Keratinocyte (primary cell): ENCODE measurements around the gene TERB1. TPM values are rescaled to one million over a fixed set of nuclear protein-coding genes. Genes with fewer than 3 reads are reported as not detected.
A peak's percentile ranks its signal among the peaks of the same experiment; 100 is the strongest.

Source experiments
- DNase-seq: peaks from one replicate; pipeline ENCODE4 v3.0.0-alpha.2; 2011; ENCODE audit warnings: low read depth, missing footprints, low spot score
- FAIRE-seq: peaks from 2 replicates; lab custom pipeline; 2011; peaks lifted over from hg19 to GRCh38; lab: Jason Lieb, UNC
- H2AFZ ChIP-seq: 2 replicates; pipeline ENCODE4 v1.6.0; 2012; ENCODE audit warnings: low read length, control low read depth, inconsistent platforms; ENCODE audit not compliant: control insufficient read depth
- H3K27ac ChIP-seq: 2 replicates; pipeline ENCODE4 v1.5.1; 2011; ENCODE audit warnings: low read length; ENCODE audit not compliant: control insufficient read depth, insufficient read depth
- H3K27me3 ChIP-seq: 3 replicates; pipeline ENCODE4 v1.6.0; 2011; ENCODE audit warnings: low read length; ENCODE audit not compliant: control insufficient read depth, insufficient read depth; ENCODE audit errors: extremely low read depth
- H3K36me3 ChIP-seq, 2 experiments: 2 replicates in 1 of 2; 3 replicates in 1 of 2; pipeline ENCODE4 v1.5.1; 2011; ENCODE audit warnings: low read length in 2 of 2, mild to moderate bottlenecking in 1 of 2; ENCODE audit not compliant: control insufficient read depth in 2 of 2, insufficient read depth in 2 of 2; ENCODE audit errors: extremely low read depth in 1 of 2
- H3K4me1 ChIP-seq: 3 replicates; pipeline ENCODE4 v1.5.1; 2011; ENCODE audit warnings: low read length; ENCODE audit not compliant: control insufficient read depth, insufficient read depth; ENCODE audit errors: extremely low read depth
- H3K4me2 ChIP-seq: 3 replicates; pipeline ENCODE4 v1.6.0; 2011; ENCODE audit warnings: low read depth, low read length; ENCODE audit not compliant: control insufficient read depth, insufficient read depth; ENCODE audit errors: extremely low read depth
- H3K4me3 ChIP-seq, 3 experiments: fragments of 200-600 bp in 1 of 3; sonication (generic) in 1 of 3; 2 replicates in 2 of 3; 3 replicates in 1 of 3; pipeline ENCODE4 v1.5.1; 2011 to 2016; ENCODE audit warnings: low read length in 3 of 3, mild to moderate bottlenecking in 3 of 3, control low read depth in 2 of 3, inconsistent platforms in 1 of 3, low read depth in 1 of 3, mixed read lengths in 1 of 3, mixed run types in 1 of 3, moderate library complexity in 1 of 3; ENCODE audit not compliant: control insufficient read depth in 2 of 3, insufficient read depth in 2 of 3; ENCODE audit errors: extremely low read depth in 1 of 3
- H3K79me2 ChIP-seq: 2 replicates; pipeline ENCODE4 v1.6.0; 2012; ENCODE audit warnings: low read length; ENCODE audit not compliant: control insufficient read depth, insufficient read depth
- H3K9ac ChIP-seq: 3 replicates; pipeline ENCODE4 v1.6.0; 2011; ENCODE audit warnings: low read length; ENCODE audit not compliant: control insufficient read depth, insufficient read depth; ENCODE audit errors: extremely low read depth
- H3K9me1 ChIP-seq: 3 replicates; pipeline ENCODE4 v1.6.0; 2011; ENCODE audit warnings: low read length; ENCODE audit not compliant: control insufficient read depth, insufficient read depth; ENCODE audit errors: extremely low read depth
- H3K9me3 ChIP-seq: 2 replicates; pipeline ENCODE4 v1.5.1; 2012; ENCODE audit warnings: low read depth, low read length; ENCODE audit not compliant: control insufficient read depth
- H4K20me1 ChIP-seq: 3 replicates; pipeline ENCODE4 v1.6.0; 2011; ENCODE audit warnings: low read length; ENCODE audit not compliant: control insufficient read depth, insufficient read depth; ENCODE audit errors: extremely low read depth
- EZH2 ChIP-seq: IDR thresholded peaks from one replicate; pipeline ENCODE4 v1.6.1; 2012; ENCODE audit warnings: inconsistent platforms, mild to moderate bottlenecking, low read length, moderate library complexity
- dilution Hi-C: fragments of 300-500 bp; cut with MboI; formaldehyde crosslinking; loops from one replicate; pipeline ENCODE4 v1.7.0; 2020; ENCODE audit warnings: low sequenced_read_pairs; ENCODE audit not compliant: extremely low pct_ligation_motif_present
- polyA plus RNA-seq, 5 experiments: library from polyadenylated mRNA; depleted of rRNA in 3 of 5; stranded (reverse) in 3 of 5; stranded (forward) in 1 of 5; unstranded in 1 of 5; fragments of >200 nt; gene quantifications; 1 replicate in 1 of 5; 2 replicates in 3 of 5; 3 replicates in 1 of 5; pipeline versions ENCODE4 v1.2.1 to v1.2.3, GENCODE V29; 2011 to 2012; ENCODE audit warnings: missing spikeins in 2 of 5, low read depth in 1 of 5, low replicate concordance in 1 of 5
- TF ChIP-seq, protein P1 (sequence below), 3 experiments: IDR thresholded peaks in 1 of 3; conservative IDR thresholded peaks in 1 of 3; optimal IDR thresholded peaks in 1 of 3; 2 replicates in 2 of 3; 3 replicates in 1 of 3; pipeline versions ENCODE3 to v1.5.1; 2011; ENCODE audit warnings: low read length in 3 of 3, mild to moderate bottlenecking in 3 of 3, moderate library complexity in 2 of 3, control low read depth in 1 of 3, inconsistent platforms in 1 of 3; ENCODE audit not compliant: insufficient read depth in 2 of 3; ENCODE audit errors: extremely low read depth in 1 of 3

The TERB1 gene
- polyA plus RNA-seq, 1 donor (not counting 4 experiments of a cell fraction or from before 2014, with no cell fraction given): 0.22 TPM

DNA sequence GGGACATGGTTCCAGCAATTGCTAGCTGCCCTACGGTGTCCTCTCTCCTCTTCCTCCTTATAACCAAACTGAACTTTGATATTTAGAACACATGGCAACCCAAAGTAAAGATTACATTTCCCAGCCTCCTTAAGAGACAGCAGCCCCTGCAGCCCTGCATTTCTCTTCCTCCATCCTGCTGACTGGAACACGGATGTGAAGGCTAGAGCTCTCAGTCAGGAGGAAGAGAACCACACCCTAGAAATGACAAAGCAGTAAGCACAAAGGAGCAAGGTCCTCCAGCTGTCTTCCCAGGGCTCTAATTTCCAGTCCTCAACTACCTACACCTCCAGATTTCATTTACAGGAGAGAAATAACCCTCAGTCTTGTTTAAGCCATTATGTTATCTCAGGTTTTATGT lies 60.9 kb downstream of the TERB1 start:
- Histone ChIP-seq H3K4me2 (peak overlapping the region; percentile 14), H3K27ac (peak overlapping the region; percentile 63), H3K4me3 (no peak overlapping the region), H4K20me1 (peaks cover 8% of the 10 kb centered on the region), H3K79me2 (peaks cover 47% of the 10 kb centered on the region), H3K4me1 (peaks cover 40% of the 10 kb centered on the region), H2AFZ (no peak overlapping the region), H3K27me3 (no peaks in the 10 kb centered on the region), H3K9ac (peak overlapping the region; percentile 51), H3K9me1 (peaks cover 5% of the 10 kb centered on the region), H3K36me3 (peaks cover 28 to 46% of the 10 kb centered on the region in 2 experiments), H3K9me3 (no peaks in the 10 kb centered on the region)
- no peak for FAIRE-seq
- no peak for TF ChIP-seq EZH2
- TF ChIP-seq, protein P1, sequence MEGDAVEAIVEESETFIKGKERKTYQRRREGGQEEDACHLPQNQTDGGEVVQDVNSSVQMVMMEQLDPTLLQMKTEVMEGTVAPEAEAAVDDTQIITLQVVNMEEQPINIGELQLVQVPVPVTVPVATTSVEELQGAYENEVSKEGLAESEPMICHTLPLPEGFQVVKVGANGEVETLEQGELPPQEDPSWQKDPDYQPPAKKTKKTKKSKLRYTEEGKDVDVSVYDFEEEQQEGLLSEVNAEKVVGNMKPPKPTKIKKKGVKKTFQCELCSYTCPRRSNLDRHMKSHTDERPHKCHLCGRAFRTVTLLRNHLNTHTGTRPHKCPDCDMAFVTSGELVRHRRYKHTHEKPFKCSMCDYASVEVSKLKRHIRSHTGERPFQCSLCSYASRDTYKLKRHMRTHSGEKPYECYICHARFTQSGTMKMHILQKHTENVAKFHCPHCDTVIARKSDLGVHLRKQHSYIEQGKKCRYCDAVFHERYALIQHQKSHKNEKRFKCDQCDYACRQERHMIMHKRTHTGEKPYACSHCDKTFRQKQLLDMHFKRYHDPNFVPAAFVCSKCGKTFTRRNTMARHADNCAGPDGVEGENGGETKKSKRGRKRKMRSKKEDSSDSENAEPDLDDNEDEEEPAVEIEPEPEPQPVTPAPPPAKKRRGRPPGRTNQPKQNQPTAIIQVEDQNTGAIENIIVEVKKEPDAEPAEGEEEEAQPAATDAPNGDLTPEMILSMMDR (optimal IDR thresholded peaks at IDR 0.05 in 1 of 3, IDR thresholded peaks at IDR 0.05 in 1 of 3, conservative IDR thresholded peaks at IDR 0.05 in 1 of 3; ENCODE audit: extremely low read depth in 1 of 3, insufficient read depth in 2 of 3, low read length in 3 of 3): no peak
- DNase-seq: no peak
- dilution Hi-C loops: no loop called here

DNA sequence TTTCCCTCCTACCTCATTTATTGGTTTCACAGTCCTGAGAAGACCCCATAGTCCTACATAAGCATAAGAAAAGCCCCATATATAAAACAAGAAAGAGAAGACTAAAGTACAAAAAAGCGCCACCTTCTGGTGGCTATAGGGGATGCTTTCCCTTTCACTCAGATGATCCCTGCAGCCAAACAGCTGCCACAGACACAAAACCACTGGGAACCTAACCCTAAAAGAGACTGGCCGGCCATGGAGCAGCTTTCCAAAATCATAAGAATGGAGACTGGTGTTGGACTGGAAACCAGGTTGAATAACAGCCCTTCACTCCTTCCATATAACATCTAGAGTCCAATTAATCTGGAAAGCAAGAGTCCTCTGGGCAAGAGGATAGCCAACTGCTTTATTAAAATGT lies 61.4 kb downstream of the TERB1 start:
- Histone ChIP-seq H3K4me1 (peaks cover 41% of the 10 kb centered on the region), H3K9ac (no peak overlapping the region), H3K4me2 (peak overlapping the region; percentile 14), H3K27me3 (no peaks in the 10 kb centered on the region), H3K79me2 (peaks cover 43% of the 10 kb centered on the region), H3K27ac (peak overlapping the region; percentile 63), H3K9me1 (peaks cover 5% of the 10 kb centered on the region), H3K9me3 (no peaks in the 10 kb centered on the region), H3K4me3 (no peak overlapping the region), H3K36me3 (peaks cover 31 to 51% of the 10 kb centered on the region in 2 experiments), H2AFZ (no peak overlapping the region), H4K20me1 (peaks cover 8% of the 10 kb centered on the region)
- no peak for DNase-seq
- FAIRE-seq: no peak
- dilution Hi-C loops: no loop called here
- TF ChIP-seq, protein P1 (optimal IDR thresholded peaks at IDR 0.05 in 1 of 3, IDR thresholded peaks at IDR 0.05 in 1 of 3, conservative IDR thresholded peaks at IDR 0.05 in 1 of 3; ENCODE audit: extremely low read depth in 1 of 3, insufficient read depth in 2 of 3, low read length in 3 of 3): peak; percentile 45 to 69 (median 59)
- TF ChIP-seq EZH2: no peak
